PC-9 (cell line): ENCODE data around the gene SMKR1. TPM values are rescaled to one million over a fixed set of nuclear protein-coding genes. Genes with fewer than 3 reads are reported as not detected.

ENCODE experiments used
- BruUV-seq: library from RNA; stranded (reverse); fragments of 400-500 nt; replicated peaks from 2 replicates; lab custom pipeline; 2021; lab: Mats Ljungman, UMichigan
- CTCF ChIA-PET: fragments of 300-600 bp; sonication (Branson Sonifier 250); formaldehyde crosslinking; loops from one replicate; lab custom pipeline; 2022; ENCODE audit warnings: antibody characterized with exemption; lab: Charles Lee
- POLR2A ChIA-PET: fragments of 300-600 bp; sonication (Branson Sonifier 250); formaldehyde crosslinking; loops from one replicate; lab custom pipeline; 2022; ENCODE audit warnings: antibody characterized with exemption; ENCODE audit not compliant: unreplicated experiment; lab: Charles Lee
- DNase-seq, 2 experiments: peaks; one replicate each; pipeline versions ENCODE4 v3.0.0 to v3.0.0-alpha.2; 2015 to 2022; ENCODE audit warnings: mixed read lengths in 1 of 2
- H2AFZ ChIP-seq: fragments of 200-600 bp; sonication (generic); 2 replicates; pipeline ENCODE4 v1.8.1; 2017; ENCODE audit warnings: antibody characterized with exemption
- H3F3A ChIP-seq: fragments of 200-600 bp; sonication (generic); 2 replicates; pipeline ENCODE4 v1.8.1; 2017; ENCODE audit warnings: antibody characterized with exemption, mild to moderate bottlenecking, low read depth; ENCODE audit not compliant: insufficient read depth
- H3K27ac ChIP-seq: fragments of 200-600 bp; sonication (generic); 2 replicates; pipeline ENCODE4 v1.6.1; 2016; ENCODE audit warnings: mixed run types
- H3K27me3 ChIP-seq: fragments of 200-600 bp; sonication (generic); 2 replicates; pipeline ENCODE4 v1.6.1; 2016; ENCODE audit warnings: low read depth, mixed run types; ENCODE audit not compliant: insufficient read depth
- H3K36me3 ChIP-seq: fragments of 200-600 bp; sonication (generic); 2 replicates; pipeline ENCODE4 v1.6.1; 2016; ENCODE audit warnings: low read depth, mixed run types
- H3K4me1 ChIP-seq: fragments of 200-600 bp; sonication (generic); replicated peaks from 2 replicates; pipeline ENCODE4 v1.6.1; 2016; ENCODE audit warnings: mixed run types; ENCODE audit not compliant: insufficient read depth
- H3K4me2 ChIP-seq: fragments of 200-600 bp; sonication (generic); 2 replicates; pipeline ENCODE4 v1.6.1; 2017; ENCODE audit warnings: mixed run types
- H3K4me3 ChIP-seq: fragments of 200-600 bp; sonication (generic); 2 replicates; pipeline ENCODE4 v1.6.1; 2016; ENCODE audit warnings: mixed run types
- H3K79me2 ChIP-seq: fragments of 200-600 bp; sonication (generic); 2 replicates; pipeline ENCODE4 v1.6.1; 2017; ENCODE audit warnings: low read depth, mixed run types
- H3K9me2 ChIP-seq: fragments of 200-600 bp; sonication (generic); 2 replicates; pipeline ENCODE4 v1.8.1; 2017; ENCODE audit warnings: mild to moderate bottlenecking; ENCODE audit not compliant: insufficient read depth
- H3K9me3 ChIP-seq: fragments of 200-600 bp; sonication (generic); 2 replicates; pipeline ENCODE4 v1.8.1; 2016; ENCODE audit warnings: low read depth; ENCODE audit not compliant: insufficient read depth
- H4K20me1 ChIP-seq: fragments of 200-600 bp; sonication (generic); 2 replicates; pipeline ENCODE4 v1.8.1; 2017; ENCODE audit not compliant: insufficient read depth
- EZH2 ChIP-seq: fragments of 200-600 bp; sonication (generic); IDR thresholded peaks from 2 replicates; pipeline ENCODE4 v1.8.0; 2017; ENCODE audit warnings: antibody characterized with exemption, low read depth
- intact Hi-C: fragments of 100-400 bp; cut with micrococcal nuclease; formaldehyde crosslinking; loops from one replicate; pipeline ENCODE4 v1.10.0; 2022; ENCODE audit not compliant: unreplicated experiment
- total RNA-seq: library from RNA; stranded (reverse); gene quantifications from 2 replicates; pipeline ENCODE4 v1.2.3, GENCODE V29; 2021
- TF ChIP-seq, protein P1 (sequence below): fragments of 200-600 bp; sonication (generic); conservative IDR thresholded peaks from 2 replicates; pipeline ENCODE4 v1.6.1; 2017; ENCODE audit warnings: mixed run types, antibody characterized with exemption, mild to moderate bottlenecking, moderate library complexity

SMKR1 gene
- total RNA-seq, 1 experiment from 2014 or later, result 8.3 TPM

DNA sequence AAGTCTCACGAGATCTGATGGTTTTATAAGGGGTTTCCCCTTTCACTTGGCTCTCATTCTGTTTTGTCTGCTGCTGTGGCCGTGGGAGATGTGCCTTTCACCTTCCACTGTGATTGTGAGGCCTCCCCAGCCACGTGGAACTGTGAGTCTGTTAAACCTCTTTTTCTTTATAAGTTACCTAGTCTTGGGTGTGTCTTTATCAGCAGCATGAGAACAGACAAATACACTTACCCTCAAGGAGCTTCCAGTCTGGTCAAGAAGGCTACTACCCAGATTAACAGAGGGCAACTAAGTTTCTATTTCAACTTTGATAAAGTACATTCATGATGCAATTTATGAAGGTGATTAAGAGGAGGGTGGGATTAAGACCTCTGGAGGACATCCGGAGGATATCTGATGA is 13.1 kb downstream of the SMKR1 start:
- H3K36me3 ChIP-seq, result no peaks in the 10 kb centered on the region
- no peaks in the 10 kb centered on the region for H3F3A ChIP-seq
- no TSS peak for BruUV-seq
- no peak overlapping the region for H3K4me2 ChIP-seq
- H3K4me3 ChIP-seq, result no peak overlapping the region
- H3K79me2 ChIP-seq, result no peaks in the 10 kb centered on the region
- H3K27me3 ChIP-seq, result no peaks in the 10 kb centered on the region
- no peaks in the 10 kb centered on the region for H4K20me1 ChIP-seq
- TF ChIP-seq, protein P1, sequence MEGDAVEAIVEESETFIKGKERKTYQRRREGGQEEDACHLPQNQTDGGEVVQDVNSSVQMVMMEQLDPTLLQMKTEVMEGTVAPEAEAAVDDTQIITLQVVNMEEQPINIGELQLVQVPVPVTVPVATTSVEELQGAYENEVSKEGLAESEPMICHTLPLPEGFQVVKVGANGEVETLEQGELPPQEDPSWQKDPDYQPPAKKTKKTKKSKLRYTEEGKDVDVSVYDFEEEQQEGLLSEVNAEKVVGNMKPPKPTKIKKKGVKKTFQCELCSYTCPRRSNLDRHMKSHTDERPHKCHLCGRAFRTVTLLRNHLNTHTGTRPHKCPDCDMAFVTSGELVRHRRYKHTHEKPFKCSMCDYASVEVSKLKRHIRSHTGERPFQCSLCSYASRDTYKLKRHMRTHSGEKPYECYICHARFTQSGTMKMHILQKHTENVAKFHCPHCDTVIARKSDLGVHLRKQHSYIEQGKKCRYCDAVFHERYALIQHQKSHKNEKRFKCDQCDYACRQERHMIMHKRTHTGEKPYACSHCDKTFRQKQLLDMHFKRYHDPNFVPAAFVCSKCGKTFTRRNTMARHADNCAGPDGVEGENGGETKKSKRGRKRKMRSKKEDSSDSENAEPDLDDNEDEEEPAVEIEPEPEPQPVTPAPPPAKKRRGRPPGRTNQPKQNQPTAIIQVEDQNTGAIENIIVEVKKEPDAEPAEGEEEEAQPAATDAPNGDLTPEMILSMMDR, result no peak
- TF ChIP-seq EZH2, result no peak
- intact Hi-C loops, result no loop called here
- H3K9me3 ChIP-seq, result no peaks in the 10 kb centered on the region
- ChIA-PET POLR2A (no interaction called here), CTCF (no interaction called here)
- H3K27ac ChIP-seq, result no peak overlapping the region
- no peaks in the 10 kb centered on the region for H3K9me2 ChIP-seq
- DNase-seq, result no peak
- 0 out of 2 replicates have a peak, but pooled peaks cover 5% of the 10 kb centered on the region for H3K4me1 ChIP-seq
- H2AFZ ChIP-seq, result no peak overlapping the region

DNA sequence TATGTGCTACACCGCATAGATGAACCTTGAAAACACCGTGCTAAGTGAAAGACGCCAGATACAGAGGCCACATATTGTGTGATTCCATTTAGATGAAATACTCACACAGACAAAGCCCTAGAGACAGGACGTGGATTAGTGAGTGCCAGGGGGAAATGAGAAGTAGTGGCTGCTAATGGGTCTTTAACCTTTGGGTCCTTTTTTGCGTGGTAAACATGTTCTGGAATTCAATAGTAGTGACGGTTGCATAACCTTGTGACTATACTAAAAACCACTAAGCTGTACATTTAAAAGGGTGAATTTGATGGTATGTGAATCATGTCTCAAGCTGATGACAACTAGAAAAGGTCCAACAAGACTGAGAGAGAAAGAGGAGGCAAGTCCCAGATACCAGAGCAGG is 15.6 kb downstream of the SMKR1 start:
- no peaks in the 10 kb centered on the region for H4K20me1 ChIP-seq
- H3K4me2 ChIP-seq, result no peak overlapping the region
- no peaks in the 10 kb centered on the region for H3K9me3 ChIP-seq
- H3K9me2 ChIP-seq, result no peaks in the 10 kb centered on the region
- no peak for TF ChIP-seq EZH2
- TF ChIP-seq, protein P1, result no peak
- no peak overlapping the region for H3K4me3 ChIP-seq
- H3K79me2 ChIP-seq, result no peaks in the 10 kb centered on the region
- intact Hi-C loops, result no loop called here
- ChIA-PET POLR2A (no interaction called here), CTCF (no interaction called here)
- no peaks in the 10 kb centered on the region for H3F3A ChIP-seq
- no peaks in the 10 kb centered on the region for H3K36me3 ChIP-seq
- 0 out of 2 replicates have a peak, but pooled peaks cover 5% of the 10 kb centered on the region for H3K4me1 ChIP-seq
- no peak overlapping the region for H3K27ac ChIP-seq
- H2AFZ ChIP-seq, result no peak overlapping the region
- H3K27me3 ChIP-seq, result no peaks in the 10 kb centered on the region
- no TSS peak for BruUV-seq
- no peak for DNase-seq

DNA sequence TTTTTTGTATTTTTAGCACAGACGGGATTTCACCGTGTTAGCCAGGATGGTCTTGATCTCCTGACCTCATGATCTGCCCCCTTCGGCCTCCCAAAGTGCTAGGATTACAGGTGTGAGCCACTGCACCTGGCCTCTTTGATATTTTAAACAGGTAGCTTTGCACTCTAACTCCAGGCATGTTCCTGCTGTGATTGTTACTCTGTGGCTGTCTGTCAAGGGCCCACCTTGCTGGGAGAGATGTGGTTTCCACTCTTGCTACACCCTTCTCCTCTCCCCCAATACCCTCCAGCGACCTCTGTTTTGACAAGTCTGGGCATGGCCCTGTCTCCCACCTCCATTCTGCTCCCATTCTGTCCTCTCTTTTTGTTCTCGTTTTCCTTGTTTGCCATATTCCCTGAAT is 17.1 kb downstream of the SMKR1 start:
- ChIA-PET POLR2A (no interaction called here), CTCF (no interaction called here)
- Histone ChIP-seq H3K4me2 (no peak overlapping the region), H3K27me3 (no peaks in the 10 kb centered on the region), H2AFZ (no peak overlapping the region), H3F3A (no peaks in the 10 kb centered on the region), H3K4me1 (peaks cover 11% of the 10 kb centered on the region), H3K9me3 (no peaks in the 10 kb centered on the region), H3K9me2 (no peaks in the 10 kb centered on the region), H3K36me3 (no peaks in the 10 kb centered on the region), H4K20me1 (no peaks in the 10 kb centered on the region), H3K79me2 (no peaks in the 10 kb centered on the region), H3K27ac (no peak overlapping the region), H3K4me3 (no peak overlapping the region)
- intact Hi-C loops, result no loop called here
- no peak for TF ChIP-seq EZH2
- DNase-seq, result no peak
- BruUV-seq, result no TSS peak
